ENCODE data around the gene SMG6. TPM values are rescaled to one million over a fixed set of nuclear protein-coding genes. Genes with fewer than 3 reads are reported as not detected.

The SMG6 gene
- total RNA-seq, 1 experiment from 2014 or later: 25.6 TPM

- H3K27me3 Mint-ChIP-seq (ENCODE audit: low read depth): no peaks in the 10 kb centered on the region
- H3K4me1 Mint-ChIP-seq: peaks cover 22% of the 10 kb centered on the region
- no peak overlapping the region for H3K4me3 Mint-ChIP-seq
- CTCF ChIA-PET: interaction anchor here (2.6 kb wide), 1 partner anchor 9 kb away, joined by 50 read pairs; the partner anchor contains the start of genes SGSM2 and TSR1
- H3K9me3 Mint-ChIP-seq: no peaks in the 10 kb centered on the region
- peak overlapping the region; percentile 64; the same call in 1 of the 2 replicates for H3K27ac Mint-ChIP-seq
- H3K36me3 Mint-ChIP-seq: peaks cover 12% of the 10 kb centered on the region
- POLR2A ChIA-PET: interaction anchor here (4.4 kb wide), 1 partner anchor 9 kb away, joined by 38 read pairs; the partner anchor contains the start of genes SGSM2 and TSR1
- ATAC-seq (no peak), DNase-seq (ENCODE audit: low spot score) (no peak)
- no peak for TF ChIP-seq NR1H2 (CRISPR knock-in tag; IDR thresholded peaks at IDR 0.05)
- TF ChIP-seq IRF2 (CRISPR knock-in tag; IDR thresholded peaks at IDR 0.05; ENCODE audit: borderline replicate concordance, low read depth): no peak
- TF ChIP-seq ZBTB21 (CRISPR knock-in tag; IDR thresholded peaks at IDR 0.05; ENCODE audit: borderline replicate concordance): no peak
- TF ChIP-seq, protein P1, sequence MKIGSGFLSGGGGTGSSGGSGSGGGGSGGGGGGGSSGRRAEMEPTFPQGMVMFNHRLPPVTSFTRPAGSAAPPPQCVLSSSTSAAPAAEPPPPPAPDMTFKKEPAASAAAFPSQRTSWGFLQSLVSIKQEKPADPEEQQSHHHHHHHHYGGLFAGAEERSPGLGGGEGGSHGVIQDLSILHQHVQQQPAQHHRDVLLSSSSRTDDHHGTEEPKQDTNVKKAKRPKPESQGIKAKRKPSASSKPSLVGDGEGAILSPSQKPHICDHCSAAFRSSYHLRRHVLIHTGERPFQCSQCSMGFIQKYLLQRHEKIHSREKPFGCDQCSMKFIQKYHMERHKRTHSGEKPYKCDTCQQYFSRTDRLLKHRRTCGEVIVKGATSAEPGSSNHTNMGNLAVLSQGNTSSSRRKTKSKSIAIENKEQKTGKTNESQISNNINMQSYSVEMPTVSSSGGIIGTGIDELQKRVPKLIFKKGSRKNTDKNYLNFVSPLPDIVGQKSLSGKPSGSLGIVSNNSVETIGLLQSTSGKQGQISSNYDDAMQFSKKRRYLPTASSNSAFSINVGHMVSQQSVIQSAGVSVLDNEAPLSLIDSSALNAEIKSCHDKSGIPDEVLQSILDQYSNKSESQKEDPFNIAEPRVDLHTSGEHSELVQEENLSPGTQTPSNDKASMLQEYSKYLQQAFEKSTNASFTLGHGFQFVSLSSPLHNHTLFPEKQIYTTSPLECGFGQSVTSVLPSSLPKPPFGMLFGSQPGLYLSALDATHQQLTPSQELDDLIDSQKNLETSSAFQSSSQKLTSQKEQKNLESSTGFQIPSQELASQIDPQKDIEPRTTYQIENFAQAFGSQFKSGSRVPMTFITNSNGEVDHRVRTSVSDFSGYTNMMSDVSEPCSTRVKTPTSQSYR (CRISPR knock-in tag; IDR thresholded peaks at IDR 0.05): no peak
- TF ChIP-seq ZNF416 (CRISPR knock-in tag; IDR thresholded peaks at IDR 0.05): no peak
- no peak for TF ChIP-seq PRRX2 (CRISPR knock-in tag; IDR thresholded peaks at IDR 0.05)
- no peak for TF ChIP-seq ZNF671 (CRISPR knock-in tag; IDR thresholded peaks at IDR 0.05)
- TF ChIP-seq, protein P2, sequence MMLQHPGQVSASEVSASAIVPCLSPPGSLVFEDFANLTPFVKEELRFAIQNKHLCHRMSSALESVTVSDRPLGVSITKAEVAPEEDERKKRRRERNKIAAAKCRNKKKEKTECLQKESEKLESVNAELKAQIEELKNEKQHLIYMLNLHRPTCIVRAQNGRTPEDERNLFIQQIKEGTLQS (CRISPR knock-in tag; conservative IDR thresholded peaks at IDR 0.05): no peak
- TF ChIP-seq, protein P3, sequence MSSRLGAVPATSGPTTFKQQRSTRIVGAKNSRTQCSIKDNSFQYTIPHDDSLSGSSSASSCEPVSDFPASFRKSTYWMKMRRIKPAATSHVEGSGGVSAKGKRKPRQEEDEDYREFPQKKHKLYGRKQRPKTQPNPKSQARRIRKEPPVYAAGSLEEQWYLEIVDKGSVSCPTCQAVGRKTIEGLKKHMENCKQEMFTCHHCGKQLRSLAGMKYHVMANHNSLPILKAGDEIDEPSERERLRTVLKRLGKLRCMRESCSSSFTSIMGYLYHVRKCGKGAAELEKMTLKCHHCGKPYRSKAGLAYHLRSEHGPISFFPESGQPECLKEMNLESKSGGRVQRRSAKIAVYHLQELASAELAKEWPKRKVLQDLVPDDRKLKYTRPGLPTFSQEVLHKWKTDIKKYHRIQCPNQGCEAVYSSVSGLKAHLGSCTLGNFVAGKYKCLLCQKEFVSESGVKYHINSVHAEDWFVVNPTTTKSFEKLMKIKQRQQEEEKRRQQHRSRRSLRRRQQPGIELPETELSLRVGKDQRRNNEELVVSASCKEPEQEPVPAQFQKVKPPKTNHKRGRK (CRISPR knock-in tag; IDR thresholded peaks at IDR 0.05; ENCODE audit: borderline replicate concordance): no peak
- no peak for TF ChIP-seq CREM (CRISPR knock-in tag; IDR thresholded peaks at IDR 0.05)
- TF ChIP-seq, protein P4, sequence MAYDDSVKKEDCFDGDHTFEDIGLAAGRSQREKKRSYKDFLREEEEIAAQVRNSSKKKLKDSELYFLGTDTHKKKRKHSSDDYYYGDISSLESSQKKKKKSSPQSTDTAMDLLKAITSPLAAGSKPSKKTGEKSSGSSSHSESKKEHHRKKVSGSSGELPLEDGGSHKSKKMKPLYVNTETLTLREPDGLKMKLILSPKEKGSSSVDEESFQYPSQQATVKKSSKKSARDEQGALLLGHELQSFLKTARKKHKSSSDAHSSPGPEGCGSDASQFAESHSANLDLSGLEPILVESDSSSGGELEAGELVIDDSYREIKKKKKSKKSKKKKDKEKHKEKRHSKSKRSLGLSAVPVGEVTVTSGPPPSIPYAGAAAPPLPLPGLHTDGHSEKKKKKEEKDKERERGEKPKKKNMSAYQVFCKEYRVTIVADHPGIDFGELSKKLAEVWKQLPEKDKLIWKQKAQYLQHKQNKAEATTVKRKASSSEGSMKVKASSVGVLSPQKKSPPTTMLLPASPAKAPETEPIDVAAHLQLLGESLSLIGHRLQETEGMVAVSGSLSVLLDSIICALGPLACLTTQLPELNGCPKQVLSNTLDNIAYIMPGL (CRISPR knock-in tag; IDR thresholded peaks at IDR 0.05): no peak
- no peak for TF ChIP-seq NFYB (CRISPR knock-in tag; conservative IDR thresholded peaks at IDR 0.05; ENCODE audit: low read depth)
- no peak for TF ChIP-seq HMGA2 (CRISPR knock-in tag; IDR thresholded peaks at IDR 0.05)
- TF ChIP-seq TP53 (CRISPR knock-in tag; IDR thresholded peaks at IDR 0.05): no peak
- no peak for TF ChIP-seq ZNF121 (CRISPR knock-in tag; IDR thresholded peaks at IDR 0.05)
- TF ChIP-seq, protein P5, sequence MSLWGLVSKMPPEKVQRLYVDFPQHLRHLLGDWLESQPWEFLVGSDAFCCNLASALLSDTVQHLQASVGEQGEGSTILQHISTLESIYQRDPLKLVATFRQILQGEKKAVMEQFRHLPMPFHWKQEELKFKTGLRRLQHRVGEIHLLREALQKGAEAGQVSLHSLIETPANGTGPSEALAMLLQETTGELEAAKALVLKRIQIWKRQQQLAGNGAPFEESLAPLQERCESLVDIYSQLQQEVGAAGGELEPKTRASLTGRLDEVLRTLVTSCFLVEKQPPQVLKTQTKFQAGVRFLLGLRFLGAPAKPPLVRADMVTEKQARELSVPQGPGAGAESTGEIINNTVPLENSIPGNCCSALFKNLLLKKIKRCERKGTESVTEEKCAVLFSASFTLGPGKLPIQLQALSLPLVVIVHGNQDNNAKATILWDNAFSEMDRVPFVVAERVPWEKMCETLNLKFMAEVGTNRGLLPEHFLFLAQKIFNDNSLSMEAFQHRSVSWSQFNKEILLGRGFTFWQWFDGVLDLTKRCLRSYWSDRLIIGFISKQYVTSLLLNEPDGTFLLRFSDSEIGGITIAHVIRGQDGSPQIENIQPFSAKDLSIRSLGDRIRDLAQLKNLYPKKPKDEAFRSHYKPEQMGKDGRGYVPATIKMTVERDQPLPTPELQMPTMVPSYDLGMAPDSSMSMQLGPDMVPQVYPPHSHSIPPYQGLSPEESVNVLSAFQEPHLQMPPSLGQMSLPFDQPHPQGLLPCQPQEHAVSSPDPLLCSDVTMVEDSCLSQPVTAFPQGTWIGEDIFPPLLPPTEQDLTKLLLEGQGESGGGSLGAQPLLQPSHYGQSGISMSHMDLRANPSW (CRISPR knock-in tag; conservative IDR thresholded peaks at IDR 0.05; ENCODE audit: low read depth): no peak
- no peak for TF ChIP-seq SMAD4 (CRISPR knock-in tag; IDR thresholded peaks at IDR 0.05)
Observed at GRCh38 chr17:2346475-2346874, 42.9 kb upstream of the SMG6 start.

GRCh38 chr17:2344528-2344927 is 40.9 kb upstream of the SMG6 start:
- H3K27ac Mint-ChIP-seq: no peak overlapping the region
- H3K4me3 Mint-ChIP-seq: no peak overlapping the region
- DNase-seq (ENCODE audit: low spot score): no peak
- peaks cover 22% of the 10 kb centered on the region for H3K4me1 Mint-ChIP-seq
- ChIA-PET POLR2A (no interaction called here), CTCF (interaction anchor here (1.3 kb wide), 1 partner anchor 8 kb away, joined by 3 read pairs; no protein-coding TSS in a partner anchor)
- H3K36me3 Mint-ChIP-seq: peaks cover 13% of the 10 kb centered on the region
- no peaks in the 10 kb centered on the region for H3K9me3 Mint-ChIP-seq
- H3K27me3 Mint-ChIP-seq (ENCODE audit: low read depth): no peaks in the 10 kb centered on the region
- ATAC-seq: no peak
- no peak for TF ChIP-seq SMAD4 (CRISPR knock-in tag; IDR thresholded peaks at IDR 0.05)
- no peak for TF ChIP-seq FOXK1 (CRISPR knock-in tag; IDR thresholded peaks at IDR 0.05)
- TF ChIP-seq, protein P1 (CRISPR knock-in tag; IDR thresholded peaks at IDR 0.05): no peak
- no peak for TF ChIP-seq NFE2L1 (CRISPR knock-in tag; IDR thresholded peaks at IDR 0.05)
- no peak for TF ChIP-seq GABPB1 (CRISPR knock-in tag; IDR thresholded peaks at IDR 0.05)
- no peak for TF ChIP-seq CREB1 (CRISPR knock-in tag; IDR thresholded peaks at IDR 0.05)
- TF ChIP-seq OVOL2 (CRISPR knock-in tag; IDR thresholded peaks at IDR 0.05; ENCODE audit: borderline replicate concordance): no peak
- TF ChIP-seq ESRRA (CRISPR knock-in tag; IDR thresholded peaks at IDR 0.05; ENCODE audit: borderline replicate concordance): no peak
- no peak for TF ChIP-seq GRHL2 (CRISPR knock-in tag; IDR thresholded peaks at IDR 0.05; ENCODE audit: insufficient replicate concordance, severe bottlenecking)
- no peak for TF ChIP-seq FOXJ3 (CRISPR knock-in tag; IDR thresholded peaks at IDR 0.05; ENCODE audit: borderline replicate concordance)

Measured in WTC11 (cell line).